ENCODE measurements around the gene NHLRC4.
A peak's percentile ranks its signal among the peaks of the same experiment; 100 is the strongest.

The NHLRC4 gene

DNA sequence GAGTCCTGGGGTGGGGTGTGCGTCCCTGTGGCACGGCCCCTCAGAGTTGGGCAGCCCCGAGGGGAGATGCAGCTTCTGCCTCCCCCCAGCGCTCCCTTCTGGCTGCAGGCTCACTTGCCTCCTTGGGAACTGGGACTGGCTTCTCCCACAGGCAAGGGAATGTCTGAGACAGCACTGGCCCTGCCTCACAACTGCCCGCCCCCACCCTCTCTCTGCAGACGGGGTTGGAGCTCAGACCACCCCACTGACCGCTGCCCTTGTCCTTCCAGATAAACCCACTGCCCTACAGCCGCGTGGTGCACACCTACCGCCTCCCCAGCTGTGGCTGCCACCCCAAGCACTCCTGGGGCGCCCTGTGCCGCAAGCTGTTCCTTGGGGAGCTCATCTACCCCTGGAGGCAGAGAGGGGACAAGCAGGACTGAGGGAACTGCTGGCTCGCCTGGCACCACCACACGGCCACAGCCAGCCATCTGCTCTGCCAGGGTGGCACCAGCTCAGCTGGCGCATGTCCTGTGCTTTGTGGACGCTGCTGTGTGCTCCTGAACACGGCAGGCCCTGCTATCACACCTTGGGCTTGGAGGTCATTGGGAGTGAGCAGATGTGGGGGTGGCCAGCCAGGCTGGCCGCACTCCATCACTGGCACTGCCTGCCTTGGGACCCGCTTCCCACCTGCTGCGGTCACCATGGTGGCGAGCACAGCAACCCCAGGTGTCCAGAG is 16.0 kb downstream of the NHLRC4 start:
- DNase-seq (ENCODE audit: low spot score): no peak

DNA sequence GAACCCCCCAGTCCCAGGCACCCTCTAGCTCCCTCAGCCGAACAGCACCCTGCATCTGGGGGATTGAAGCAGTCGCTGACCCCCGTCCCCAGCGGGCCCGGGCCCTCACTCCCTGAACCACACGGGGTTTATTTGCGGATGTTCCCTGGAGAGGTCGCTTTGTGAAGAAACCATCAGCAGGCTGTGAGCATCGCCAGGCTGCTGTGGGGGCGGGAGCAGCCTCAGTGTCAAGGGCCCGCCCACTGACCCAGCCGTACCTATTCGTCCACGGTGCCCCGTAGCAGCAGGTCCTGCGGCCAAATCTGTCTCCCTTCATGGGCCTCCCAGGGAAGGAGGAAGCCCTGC is 16.6 kb downstream of the NHLRC4 start:
- DNase-seq (ENCODE audit: low spot score): no peak

GRCh38 chr16:583815-584591 is 17.2 kb downstream of the NHLRC4 start:
- no peak for DNase-seq (ENCODE audit: low spot score)

DNA sequence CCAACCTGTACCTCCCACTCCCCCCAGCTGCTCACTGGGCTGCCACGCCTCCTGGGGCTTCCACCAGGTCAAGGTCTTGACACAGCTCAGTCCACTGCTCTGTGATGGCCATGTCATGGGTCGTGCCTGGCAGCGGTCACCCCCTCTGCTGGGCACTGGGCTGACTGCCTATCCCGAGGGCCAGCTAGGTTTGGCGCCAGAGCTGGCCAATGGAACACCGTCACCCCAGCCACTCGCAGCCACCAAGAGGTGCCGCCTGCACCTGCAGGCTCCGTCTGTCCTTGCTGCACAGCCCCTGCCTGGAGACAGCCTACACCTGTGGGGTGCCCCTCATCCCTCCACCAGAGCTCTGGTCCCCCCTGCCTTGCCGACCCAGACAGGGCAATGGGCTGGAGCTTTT is 18.5 kb downstream of the NHLRC4 start:
- DNase-seq (ENCODE audit: low spot score): no peak

DNA sequence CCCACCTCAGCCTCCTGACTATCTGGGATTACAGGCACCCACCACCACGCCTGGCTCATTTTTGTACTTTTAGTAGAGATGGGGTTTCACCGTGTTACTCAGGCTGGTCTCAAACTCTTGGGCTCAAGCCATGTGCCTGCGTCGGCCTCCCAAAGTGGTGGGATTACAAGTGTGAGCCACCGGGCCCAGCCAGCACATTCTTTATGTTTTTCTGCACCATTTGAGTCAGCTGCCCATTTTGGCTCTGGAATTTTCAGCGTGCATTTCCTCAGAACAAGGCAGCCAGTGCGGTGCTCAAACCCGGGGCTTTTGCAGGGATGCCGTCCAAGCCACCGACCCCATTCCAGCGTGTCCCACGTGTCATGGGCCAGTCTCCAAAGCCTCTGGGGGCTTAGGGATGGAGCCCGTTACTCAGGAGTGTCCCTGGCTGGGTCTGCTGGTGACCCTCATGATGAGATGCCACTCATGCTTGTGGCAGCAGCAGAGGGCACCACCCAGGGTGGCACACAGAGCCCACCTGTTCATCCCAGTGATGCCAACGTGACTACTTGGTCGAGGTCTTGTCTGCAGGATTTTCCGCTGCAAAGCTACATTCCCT is 19.3 kb downstream of the NHLRC4 start:
- DNase-seq (ENCODE audit: low spot score): no peak

DNA sequence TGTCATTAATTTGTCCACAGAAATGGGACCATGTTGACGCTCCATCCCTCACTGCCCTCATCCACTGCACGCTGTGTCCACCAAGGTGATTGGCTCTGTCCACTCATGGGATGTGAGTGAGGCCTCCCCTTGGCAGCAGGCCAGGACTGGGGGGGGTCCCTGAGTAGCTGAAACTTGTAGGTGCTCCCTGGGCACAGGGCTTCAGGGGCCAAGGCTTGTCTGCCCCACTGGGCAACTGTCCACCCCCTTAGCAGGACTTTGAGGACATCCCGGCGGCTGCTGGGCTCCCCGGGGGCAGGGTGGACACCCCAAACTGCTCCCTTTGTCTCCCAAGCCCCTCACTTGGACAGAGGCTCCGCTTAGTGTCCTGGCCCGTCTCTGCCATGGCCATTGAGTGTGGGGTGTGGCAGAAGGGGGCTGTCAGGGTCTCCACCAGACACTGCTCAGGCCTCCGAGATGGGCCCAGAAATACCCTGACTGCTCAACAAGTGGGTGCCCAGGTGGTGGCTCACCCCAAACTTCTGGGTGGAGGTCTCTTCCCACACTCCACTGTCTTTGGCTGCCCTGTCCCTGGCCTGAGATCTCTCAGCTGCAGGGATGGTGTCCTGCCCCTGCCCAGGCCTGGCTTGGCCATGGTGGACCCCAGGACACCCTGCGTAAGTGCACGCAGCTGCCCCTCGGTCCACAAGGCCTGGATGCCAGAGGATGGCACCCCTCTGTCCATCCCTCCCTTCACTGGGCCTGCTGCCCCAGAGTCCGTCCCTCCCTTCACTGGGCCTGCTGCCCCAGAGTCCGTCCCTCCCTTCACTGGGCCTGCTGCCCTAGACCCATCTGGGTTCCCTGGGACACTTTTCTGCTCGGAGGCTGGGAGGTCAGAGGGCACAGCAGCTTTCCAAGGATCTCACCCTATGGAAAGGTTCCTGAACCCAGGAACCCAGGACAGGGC is 20.1 kb downstream of the NHLRC4 start:
- peak; percentile 34 for DNase-seq (ENCODE audit: low spot score)

DNA sequence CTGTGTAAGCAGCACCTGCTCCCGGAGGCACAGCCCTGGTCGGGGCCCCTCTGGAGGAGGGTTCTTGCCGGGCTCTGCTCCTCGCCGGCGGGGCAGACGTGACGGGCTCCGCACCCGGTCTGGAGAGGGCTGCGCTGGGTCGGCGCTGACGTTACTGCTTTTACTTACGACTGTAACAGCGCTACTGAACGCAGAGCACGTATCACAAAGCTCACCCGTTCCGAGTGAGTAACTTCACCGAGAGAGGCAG is 21.8 kb downstream of the NHLRC4 start:
- DNase-seq (ENCODE audit: low spot score): no peak

DNA sequence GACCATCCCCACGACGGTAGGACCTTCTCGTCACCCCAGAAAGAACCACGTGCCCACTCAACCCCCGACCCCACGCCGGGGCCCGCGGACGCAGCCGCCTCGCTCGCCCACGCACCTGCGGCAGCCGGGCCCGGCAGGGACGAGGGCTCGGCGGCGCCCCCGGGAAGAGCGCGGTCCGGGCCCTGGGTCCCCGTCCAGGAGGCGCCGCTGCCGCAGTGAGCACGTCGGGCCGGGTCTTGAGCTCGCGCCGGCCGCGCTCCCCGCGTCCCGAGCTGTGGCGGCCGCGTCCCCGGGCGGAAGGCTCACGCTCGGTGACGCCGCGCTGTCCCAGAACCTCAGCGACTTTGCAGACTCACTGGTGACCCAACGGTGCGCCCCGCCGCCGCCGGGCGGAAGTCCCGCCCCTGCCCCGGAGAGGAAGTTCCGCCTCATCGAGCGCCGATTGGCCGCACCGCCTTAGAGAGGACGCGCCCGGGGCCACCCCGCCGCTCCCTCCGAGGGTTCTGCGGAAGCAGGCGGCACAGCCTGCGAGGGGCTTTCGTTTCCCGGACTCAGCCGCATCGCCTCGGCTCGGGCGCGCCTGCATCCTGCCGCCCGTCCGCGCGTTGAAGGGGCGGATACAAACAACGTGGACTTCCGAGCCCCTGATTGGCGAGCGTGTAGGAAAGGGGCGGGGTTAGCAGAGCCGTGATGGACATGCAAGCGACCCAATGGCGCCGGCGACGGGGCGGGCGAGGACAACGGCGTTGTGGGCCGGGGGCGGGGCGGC is 22.3 kb downstream of the NHLRC4 start:
- peak; percentile 95 for DNase-seq (ENCODE audit: low spot score)

- DNase-seq (ENCODE audit: low spot score): peak; percentile 98
These were observed 22.9 kb downstream of the NHLRC4 start, which contains the start of gene RAB40C for GRCh38 chr16:589658-590187. RAB40C (plus strand) TSS chr16:590066; CDS start chr16:590292, 226 bp downstream.

DNA sequence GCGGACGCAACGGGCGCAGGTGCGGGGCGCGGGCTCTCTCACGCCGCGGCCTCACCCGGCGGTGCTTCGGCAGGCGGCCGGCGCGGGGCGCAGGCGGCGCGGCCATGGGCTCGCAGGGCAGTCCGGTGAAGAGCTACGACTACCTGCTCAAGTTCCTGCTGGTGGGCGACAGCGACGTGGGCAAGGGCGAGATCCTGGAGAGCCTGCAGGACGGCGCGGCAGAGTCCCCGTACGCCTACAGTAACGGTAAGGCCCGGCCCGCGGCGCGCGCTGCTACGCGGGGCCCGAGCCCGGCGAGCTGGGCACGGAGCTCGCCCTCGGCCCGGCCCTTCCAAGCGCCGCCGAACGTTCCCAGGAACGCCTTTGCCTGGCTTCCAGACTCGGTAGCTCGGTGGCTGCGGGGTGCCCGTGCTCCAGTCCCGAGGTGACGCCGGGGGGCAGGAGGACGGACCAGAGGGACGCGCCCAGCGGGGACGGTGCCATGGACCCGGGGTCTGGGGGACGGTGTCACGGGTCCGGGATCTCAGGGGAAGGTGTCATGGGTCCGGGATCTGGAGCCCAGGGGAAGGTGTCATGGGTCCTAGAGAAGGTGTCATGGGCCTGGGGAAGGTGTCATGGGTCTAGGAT is 23.5 kb downstream of the NHLRC4 start:
- DNase-seq (ENCODE audit: low spot score): no peak

DNA sequence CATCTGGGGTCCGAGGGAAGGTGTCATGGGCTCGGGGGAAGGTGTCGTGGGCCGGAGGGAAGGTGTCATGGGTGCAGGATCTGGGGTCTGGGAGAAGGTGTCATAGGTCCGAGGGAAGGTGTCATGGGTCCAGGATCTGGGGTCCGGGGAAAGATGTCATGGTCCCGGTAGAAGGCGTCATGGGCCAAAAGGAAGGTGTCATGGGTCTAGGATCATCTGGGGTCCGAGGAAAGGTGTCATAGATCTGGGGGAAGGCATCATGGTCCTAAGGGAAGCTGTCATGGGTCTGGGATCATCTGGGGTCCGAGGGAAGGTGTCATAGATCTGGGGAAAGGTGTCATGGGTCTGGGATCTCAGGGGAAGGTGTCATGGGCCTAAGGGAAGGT is 24.0 kb downstream of the NHLRC4 start:
- no peak for DNase-seq (ENCODE audit: low spot score)

DNA sequence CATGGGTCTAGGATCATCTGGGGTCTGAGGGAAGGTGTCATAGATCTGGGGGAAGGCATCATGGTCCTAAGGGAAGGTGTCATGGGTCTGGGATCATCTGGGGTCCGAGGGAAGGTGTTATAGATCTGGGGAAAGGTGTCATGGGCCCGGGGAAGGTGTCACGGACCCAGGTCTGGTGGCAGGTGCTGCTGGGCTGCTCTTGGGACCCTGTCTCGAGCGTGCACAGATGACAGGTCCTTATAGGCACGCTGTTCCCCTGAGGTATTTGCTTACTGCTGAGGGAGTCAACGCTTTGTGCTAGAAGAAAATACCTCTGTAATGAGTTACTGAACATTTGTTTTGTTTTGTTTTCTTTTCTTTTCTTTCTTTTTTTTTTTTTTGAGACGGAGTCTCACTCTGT is 24.4 kb downstream of the NHLRC4 start:
- no peak for DNase-seq (ENCODE audit: low spot score)

DNA sequence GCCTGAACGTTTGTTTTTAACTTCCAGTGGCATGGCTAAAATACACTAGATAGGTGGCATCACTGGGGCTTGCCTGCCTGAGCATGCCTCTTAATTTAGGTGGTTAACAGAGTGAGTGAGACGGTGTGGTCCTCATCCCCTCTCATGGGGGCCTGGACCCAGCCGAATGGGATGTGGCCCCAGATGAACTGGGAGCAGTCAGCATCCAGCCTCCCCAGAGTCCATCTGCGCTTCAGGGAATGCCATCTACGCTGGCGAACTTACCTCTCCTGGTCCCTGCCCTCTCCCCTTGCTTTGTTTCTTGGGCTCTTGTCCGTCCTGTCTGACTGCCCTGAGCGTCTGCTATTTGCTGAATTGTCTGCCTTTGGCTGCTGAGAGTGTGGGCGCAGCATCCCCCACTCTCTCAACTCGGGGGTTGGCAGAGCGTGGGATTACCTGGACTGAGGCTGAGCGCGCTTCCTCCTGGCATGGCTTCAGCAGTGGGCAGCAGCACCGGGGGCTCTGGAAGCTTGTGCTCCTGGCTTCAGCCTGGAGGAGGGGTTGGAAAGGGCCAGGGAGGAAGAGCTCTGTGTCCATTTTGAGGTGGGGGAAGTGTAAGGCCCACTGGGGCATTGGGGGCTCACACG is 25.2 kb downstream of the NHLRC4 start:
- DNase-seq (ENCODE audit: low spot score): no peak

- peak; percentile 44 for DNase-seq (ENCODE audit: low spot score)
These were observed 25.9 kb downstream of the NHLRC4 start for GRCh38 chr16:592518-593306.

- DNase-seq (ENCODE audit: low spot score): no peak
These were observed 26.6 kb downstream of the NHLRC4 start for GRCh38 chr16:593406-593805.

- no peak for DNase-seq (ENCODE audit: low spot score)
These were observed 27.0 kb downstream of the NHLRC4 start for GRCh38 chr16:593807-594206.

DNA sequence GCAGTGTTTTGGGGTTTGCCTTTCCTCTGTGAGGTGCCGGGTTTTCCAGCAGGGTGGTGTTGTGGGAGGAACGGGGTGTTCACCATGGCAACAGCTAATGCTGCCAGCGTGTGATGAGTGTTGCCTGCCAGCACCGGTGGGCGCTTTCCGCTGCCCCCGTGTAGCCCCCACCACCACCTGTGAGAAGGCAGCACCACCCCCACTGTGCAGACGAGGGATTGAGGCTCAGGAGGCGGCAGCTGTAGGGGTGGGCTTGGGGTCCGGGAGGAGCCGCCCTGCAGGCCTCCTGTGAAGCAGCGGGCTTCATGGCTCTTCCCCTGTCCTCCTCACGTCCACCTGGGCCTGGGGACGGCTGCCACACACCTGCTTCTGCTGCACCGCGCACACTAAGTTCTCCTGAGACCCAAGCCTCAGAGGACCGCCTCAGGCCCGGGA is 28.3 kb downstream of the NHLRC4 start:
- no peak for DNase-seq (ENCODE audit: low spot score)

- DNase-seq (ENCODE audit: low spot score): no peak
These were observed 29.3 kb downstream of the NHLRC4 start for GRCh38 chr16:595942-596735.

DNA sequence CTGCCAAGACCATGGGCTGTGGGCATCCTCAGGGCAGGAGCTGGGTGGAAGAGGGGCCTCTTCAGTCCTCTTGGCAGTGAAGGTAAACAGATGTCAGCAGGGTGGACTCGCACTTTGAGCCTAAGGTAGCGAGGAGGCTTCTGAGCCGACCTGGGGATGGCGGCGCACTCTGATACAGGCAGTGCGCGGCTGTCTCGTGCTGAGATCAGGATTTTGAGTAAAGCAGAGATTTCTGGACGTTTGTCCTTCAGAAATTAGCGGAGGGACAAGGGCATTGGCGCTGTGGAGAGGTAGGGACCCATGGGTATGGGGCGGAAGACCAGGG is 29.9 kb downstream of the NHLRC4 start:
- DNase-seq (ENCODE audit: low spot score): no peak

Measured in globus pallidus (tissue), 1 donor.